ENCODE data around the gene LPIN1. TPM values are rescaled to one million over a fixed set of nuclear protein-coding genes. Genes with fewer than 3 reads are reported as not detected.
"Not testable (repeated sequence)": the region's sequence is repeated elsewhere in the genome, so short reads cannot be mapped to it uniquely, and the experiment has no call there.

LPIN1 gene
- total and polyA plus RNA-seq, 2 of the 8 experiments (the other 6 are each of a cell fraction or from before 2014, with no cell fraction given) = 4.3 to 9.8 TPM

DNA sequence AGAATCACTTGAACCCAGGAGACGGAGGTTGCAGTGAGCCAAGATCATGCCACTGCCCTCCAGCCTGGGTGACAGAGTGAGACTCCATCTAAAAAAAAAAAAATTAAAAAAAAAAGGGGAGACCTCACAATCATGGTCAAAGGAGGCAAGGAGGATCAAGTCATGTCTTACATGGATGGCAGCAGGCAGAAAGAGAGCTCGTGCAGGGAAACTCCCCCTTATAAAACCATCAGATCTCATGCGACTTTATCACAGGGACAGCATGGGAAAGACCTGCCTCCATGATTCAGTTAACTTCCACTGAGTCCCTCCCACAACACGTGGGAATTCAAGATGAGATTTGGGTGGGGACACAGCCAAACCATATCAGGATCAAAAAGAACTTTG is 75.9 kb downstream of the LPIN1 start:
- not testable (repeated sequence) for DNase-seq (ENCODE audit: low read depth in 1 of 2, low spot score in 2 of 2); H3K4ac ChIP-seq (replicated peaks; ENCODE audit: insufficient read length, low read depth, low read length); H3K79me2 ChIP-seq (ENCODE audit: control insufficient read depth in 1 of 2, insufficient read depth in 2 of 2, low read length in 2 of 2); H3K23ac ChIP-seq (ENCODE audit: insufficient read length); H2BK20ac ChIP-seq (ENCODE audit: low read length); H3K4me3 ChIP-seq (ENCODE audit: extremely low read depth in 1 of 4, insufficient read depth in 2 of 4, low read depth in 3 of 4, low read length in 4 of 4); H4K91ac ChIP-seq (replicated peaks; ENCODE audit: insufficient read length, low read length); H3K9me3 ChIP-seq (ENCODE audit: insufficient read depth in 2 of 2, low read depth in 1 of 2, low read length in 1 of 2); H4K20me1 ChIP-seq (replicated peaks in 1 of 2; ENCODE audit: control insufficient read depth in 1 of 2, insufficient read depth in 2 of 2, low read length in 2 of 2); H2BK120ac ChIP-seq (replicated peaks; ENCODE audit: low read depth, low read length); FAIRE-seq; H3K79me1 ChIP-seq (ENCODE audit: low read depth, low read length); H2BK5ac ChIP-seq (ENCODE audit: low read depth, low read length); H3K56ac ChIP-seq (replicated peaks; ENCODE audit: insufficient read length, low read depth, low read length); H3K18ac ChIP-seq (ENCODE audit: extremely low read depth, low read length); H2BK12ac ChIP-seq (ENCODE audit: low read depth, low read length); H3K23me2 ChIP-seq (ENCODE audit: low read depth, low read length); H3K27ac ChIP-seq (ENCODE audit: low read depth, low read length); H3K36me3 ChIP-seq (ENCODE audit: control insufficient read depth in 2 of 4, insufficient read depth in 4 of 4, low read length in 3 of 4); H3K4me2 ChIP-seq (ENCODE audit: insufficient read depth in 1 of 2, low read depth in 2 of 2, low read length in 2 of 2); H4K5ac ChIP-seq (ENCODE audit: insufficient read length, low read depth, low read length); H3K4me1 ChIP-seq (replicated peaks in 1 of 4; ENCODE audit: control insufficient read depth in 3 of 4, insufficient read depth in 4 of 4, low read length in 3 of 4); H3K14ac ChIP-seq (ENCODE audit: insufficient read length); H2BK15ac ChIP-seq (ENCODE audit: low read length); H4K8ac ChIP-seq (ENCODE audit: extremely low read depth, insufficient read depth, low read length); H3K27me3 ChIP-seq (replicated peaks in 1 of 4; ENCODE audit: control insufficient read depth in 3 of 4, extremely low read depth in 1 of 4, insufficient read depth in 3 of 4, low read length in 3 of 4); H3K9ac ChIP-seq (replicated peaks in 1 of 4; ENCODE audit: extremely low read depth in 1 of 4, low read depth in 3 of 4, low read length in 3 of 4); H2AK5ac ChIP-seq (ENCODE audit: low read depth, low read length); H2AFZ ChIP-seq (ENCODE audit: low read length)
- ChIA-PET CTCF (ENCODE audit: partially characterized antibody) (interaction anchor here (0.6 to 2.1 kb wide), 4 partner anchors 38 to 664 kb away, joined by 3 to 4 read pairs (median 4); no protein-coding TSS in a partner anchor), POLR2A (ENCODE audit: partially characterized antibody) (interaction anchor here (0.6 to 0.7 kb wide), 2 partner anchors 137 to 173 kb away, joined by 3 to 4 read pairs; no protein-coding TSS in a partner anchor)
- WGBS, 2 experiments (ENCODE audit: extremely low coverage in 1 of 2, insufficient coverage in 1 of 2, insufficient read length in 1 of 2, insufficient replicate concordance in 2 of 2, low coverage in 1 of 2, low lambda C conversion rate in 2 of 2, missing lambda C conversion rate in 1 of 2) = 91% methylated on average over 4 of the region's 4 CpGs; no CpG with 5 or more reads in 1 of the 2 experiments

Measured in H1 (cell line).